A673 (cell line): ENCODE results near the gene CLHC1. TPM values are rescaled to one million over a fixed set of nuclear protein-coding genes. Genes with fewer than 3 reads are reported as not detected.
A peak's percentile ranks its signal among the peaks of the same experiment; 100 is the strongest.
"Not testable (repeated sequence)": the region's sequence is repeated elsewhere in the genome, so short reads cannot be mapped to it uniquely, and the experiment has no call there.

Experiments used
- BruUV-seq: library from RNA; stranded (reverse); fragments of 400-500 nt; replicated peaks from 2 replicates; lab custom pipeline; 2021; lab: Mats Ljungman, UMichigan
- CTCF ChIA-PET: fragments of 300-600 bp; sonication (Branson Sonifier 250); formaldehyde crosslinking; loops from one replicate; lab custom pipeline; 2022; ENCODE audit warnings: antibody characterized with exemption; lab: Charles Lee
- POLR2A ChIA-PET: fragments of 300-600 bp; sonication (Branson Sonifier 250); formaldehyde crosslinking; loops from one replicate; lab custom pipeline; 2022; ENCODE audit warnings: antibody characterized with exemption; ENCODE audit not compliant: low non-redundant PET; lab: Charles Lee
- DNase-seq: peaks from one replicate; pipeline ENCODE4 v3.0.0-alpha.2; 2015; ENCODE audit warnings: low spot score
- H3K27ac ChIP-seq: fragments of 200-600 bp; sonication (generic); 2 replicates; pipeline ENCODE4 v1.5.1; 2016; ENCODE audit warnings: mixed run types, low read depth, mild to moderate bottlenecking, mixed read lengths, antibody characterized with exemption, low read length; ENCODE audit not compliant: poor library complexity, severe bottlenecking
- H3K27me3 ChIP-seq: fragments of 200-600 bp; sonication (generic); replicated peaks from 2 replicates; pipeline ENCODE4 v1.6.1; 2017; ENCODE audit warnings: mixed run types, low read depth, mild to moderate bottlenecking, mixed read lengths, antibody characterized with exemption, low read length; ENCODE audit not compliant: insufficient read depth, poor library complexity
- H3K36me3 ChIP-seq: fragments of 200-600 bp; sonication (generic); 2 replicates; pipeline ENCODE4 v1.6.1; 2016; ENCODE audit warnings: mixed run types, mild to moderate bottlenecking, mixed read lengths, antibody characterized with exemption, low read length; ENCODE audit not compliant: insufficient read depth, poor library complexity, severe bottlenecking
- H3K4me1 ChIP-seq: fragments of 200-600 bp; sonication (generic); 2 replicates; pipeline ENCODE4 v1.6.1; 2017; ENCODE audit warnings: mixed run types, mild to moderate bottlenecking, mixed read lengths, antibody characterized with exemption, low read length; ENCODE audit not compliant: insufficient read depth, poor library complexity, severe bottlenecking
- H3K4me3 ChIP-seq: fragments of 200-600 bp; sonication (generic); 2 replicates; pipeline ENCODE4 v1.5.1; 2016; ENCODE audit warnings: low read depth, mixed run types, mild to moderate bottlenecking, mixed read lengths, low read length; ENCODE audit not compliant: poor library complexity, severe bottlenecking
- H3K9me3 ChIP-seq: fragments of 200-600 bp; sonication (generic); 2 replicates; pipeline ENCODE4 v1.6.1; 2016; ENCODE audit warnings: mixed run types, low read depth, mild to moderate bottlenecking, mixed read lengths, antibody characterized with exemption, low read length; ENCODE audit not compliant: poor library complexity, severe bottlenecking
- EZH2 ChIP-seq: fragments of 200-600 bp; sonication (generic); IDR thresholded peaks from 2 replicates; pipeline ENCODE4 v1.6.1; 2017; ENCODE audit warnings: borderline replicate concordance, low read depth, mild to moderate bottlenecking, mixed read lengths, antibody characterized with exemption, low read length; ENCODE audit not compliant: poor library complexity, severe bottlenecking
- intact Hi-C: fragments of 100-400 bp; cut with micrococcal nuclease; formaldehyde crosslinking; loops from one replicate; pipeline ENCODE4 v1.10.0; 2022; ENCODE audit not compliant: unreplicated experiment
- total RNA-seq: library from RNA; stranded (reverse); gene quantifications from 2 replicates; pipeline ENCODE4 v1.2.3, GENCODE V29; 2021
- TF ChIP-seq, protein P1 (sequence below): fragments of 300-800, 200-600 bp; sonication (generic); conservative IDR thresholded peaks from 2 replicates; pipeline ENCODE4 v1.5.1; 2017; ENCODE audit warnings: low read depth, mild to moderate bottlenecking, antibody characterized with exemption, low read length, moderate library complexity, mixed read lengths

CLHC1 gene
- total RNA-seq, 1 experiment from 2014 or later: 9.1 TPM

DNA sequence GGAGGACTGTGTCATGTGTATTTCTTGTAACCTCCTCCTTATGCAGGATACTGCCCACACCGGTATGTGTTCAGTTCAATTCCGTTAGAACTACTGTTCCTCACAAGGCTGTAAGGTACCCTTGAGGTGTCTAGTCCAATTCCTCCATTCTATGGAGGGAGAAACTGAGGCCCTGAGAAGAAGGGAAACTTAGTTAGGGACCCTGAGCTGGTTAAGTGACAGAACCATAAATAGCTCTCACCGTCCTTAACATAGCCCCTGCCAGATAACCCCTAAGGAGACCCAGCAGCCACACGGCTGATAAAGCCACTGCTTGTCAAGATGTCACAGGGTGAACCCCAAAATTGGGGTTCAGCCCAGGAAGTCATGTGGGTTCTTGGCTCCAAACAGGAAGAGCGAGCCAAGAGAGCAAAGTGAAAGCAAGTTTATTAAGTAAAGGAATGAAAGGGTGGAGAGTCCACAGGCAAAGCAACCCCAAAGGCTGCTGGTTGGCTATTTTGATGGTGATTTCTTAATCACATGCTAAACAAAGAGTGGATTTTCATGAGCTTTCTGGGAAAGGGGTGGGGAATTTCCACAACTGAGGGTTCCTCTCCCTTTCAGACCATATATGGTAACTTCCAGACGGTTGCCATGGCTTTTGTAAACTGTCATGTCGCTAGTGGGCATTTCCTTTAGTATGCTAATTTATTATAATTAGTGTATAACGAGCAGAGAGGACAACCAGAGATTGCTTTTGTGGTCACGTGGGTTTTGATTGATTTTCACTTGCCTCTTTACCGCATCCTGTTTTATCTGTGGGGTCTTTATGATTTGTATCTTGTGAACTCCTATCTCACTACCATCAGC lies 98.4 kb downstream of the CLHC1 start:
- Histone ChIP-seq H3K4me1 (peaks cover 12% of the 10 kb centered on the region), H3K9me3 (no peaks in the 10 kb centered on the region), H3K36me3 (no peaks in the 10 kb centered on the region), H3K27ac (peak overlapping the region; percentile 79), H3K27me3 (no peaks in the 10 kb centered on the region), H3K4me3 (peak overlapping the region; percentile 30)
- ChIA-PET POLR2A (interaction anchor here (0.9 kb wide), 1 partner anchor 13 kb away, joined by 3 read pairs; no protein-coding TSS in a partner anchor), CTCF (no interaction called here)
- intact Hi-C loops: no loop called here
- DNase-seq: peak; percentile 89
- TSS peak; percentile 92 for BruUV-seq
- TF ChIP-seq, protein P1, sequence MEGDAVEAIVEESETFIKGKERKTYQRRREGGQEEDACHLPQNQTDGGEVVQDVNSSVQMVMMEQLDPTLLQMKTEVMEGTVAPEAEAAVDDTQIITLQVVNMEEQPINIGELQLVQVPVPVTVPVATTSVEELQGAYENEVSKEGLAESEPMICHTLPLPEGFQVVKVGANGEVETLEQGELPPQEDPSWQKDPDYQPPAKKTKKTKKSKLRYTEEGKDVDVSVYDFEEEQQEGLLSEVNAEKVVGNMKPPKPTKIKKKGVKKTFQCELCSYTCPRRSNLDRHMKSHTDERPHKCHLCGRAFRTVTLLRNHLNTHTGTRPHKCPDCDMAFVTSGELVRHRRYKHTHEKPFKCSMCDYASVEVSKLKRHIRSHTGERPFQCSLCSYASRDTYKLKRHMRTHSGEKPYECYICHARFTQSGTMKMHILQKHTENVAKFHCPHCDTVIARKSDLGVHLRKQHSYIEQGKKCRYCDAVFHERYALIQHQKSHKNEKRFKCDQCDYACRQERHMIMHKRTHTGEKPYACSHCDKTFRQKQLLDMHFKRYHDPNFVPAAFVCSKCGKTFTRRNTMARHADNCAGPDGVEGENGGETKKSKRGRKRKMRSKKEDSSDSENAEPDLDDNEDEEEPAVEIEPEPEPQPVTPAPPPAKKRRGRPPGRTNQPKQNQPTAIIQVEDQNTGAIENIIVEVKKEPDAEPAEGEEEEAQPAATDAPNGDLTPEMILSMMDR: no peak
- TF ChIP-seq EZH2: no peak

DNA sequence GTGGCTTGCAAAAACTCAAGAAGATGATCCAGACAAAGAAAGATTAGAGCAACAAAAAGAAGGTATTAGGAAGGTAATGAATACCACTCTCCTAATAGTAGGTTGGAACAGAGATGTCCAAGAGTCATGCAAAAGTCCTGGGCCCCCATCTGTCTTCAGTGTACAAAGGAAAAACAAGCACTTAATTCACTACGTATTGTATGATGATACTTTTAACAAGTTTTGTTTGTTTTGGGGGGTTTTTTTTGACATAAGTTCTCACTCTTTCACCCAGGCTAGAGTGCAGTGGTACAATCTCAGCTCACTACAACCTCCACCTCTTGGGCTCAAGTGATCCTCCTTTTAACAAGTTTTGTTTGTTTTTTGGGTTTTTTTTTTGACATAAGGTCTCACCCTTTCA lies 101.2 kb downstream of the CLHC1 start:
- H3K36me3 ChIP-seq: no peaks in the 10 kb centered on the region
- no peaks in the 10 kb centered on the region for H3K9me3 ChIP-seq
- no peaks in the 10 kb centered on the region for H3K27me3 ChIP-seq
- CTCF ChIA-PET: interaction anchor here (0.7 kb wide), 1 partner anchor 82 kb away, joined by 3 read pairs; no protein-coding TSS in a partner anchor
- no TSS peak for BruUV-seq
- no peak for TF ChIP-seq EZH2
- TF ChIP-seq, protein P1: no peak
- no peak overlapping the region for H3K27ac ChIP-seq
- no peak overlapping the region for H3K4me3 ChIP-seq
- peaks cover 18% of the 10 kb centered on the region for H3K4me1 ChIP-seq
- intact Hi-C loops: no loop called here
- POLR2A ChIA-PET: no interaction called here
- DNase-seq: no peak

DNA sequence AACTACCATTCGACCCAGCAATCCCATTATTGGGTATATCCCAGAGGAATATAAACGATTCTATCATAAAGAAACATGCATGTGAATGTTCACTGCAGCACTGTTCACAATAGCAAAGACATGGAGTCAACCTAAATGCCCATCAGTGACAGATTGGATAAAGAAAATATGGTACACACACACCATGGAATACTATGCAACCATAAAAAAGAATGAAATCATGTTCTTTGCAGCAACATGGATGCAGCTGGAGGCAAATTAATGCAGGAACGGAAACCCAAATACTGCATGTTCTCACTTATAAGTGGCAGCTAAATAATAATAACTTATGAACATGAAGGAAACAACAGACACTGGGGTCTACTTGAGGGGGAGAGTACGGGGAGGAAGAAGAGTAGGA lies 105.5 kb downstream of the CLHC1 start:
- intact Hi-C loops, H3K4me3 ChIP-seq: not testable (repeated sequence)

More for the DNA sequence above, 105.5 kb downstream of the CLHC1 start:
- POLR2A ChIA-PET: interaction anchor here (0.6 kb wide), 1 partner anchor 76 kb away, joined by 3 read pairs; no protein-coding TSS in a partner anchor
- H3K36me3 ChIP-seq, BruUV-seq, H3K27ac ChIP-seq, H3K27me3 ChIP-seq, H3K9me3 ChIP-seq, H3K4me1 ChIP-seq, CTCF ChIA-PET, DNase-seq: not testable (repeated sequence)

Other genes with a start within 250 kb of the CLHC1 start
- gene RTN4, start 181.8 kb downstream of the CLHC1 start, total RNA-seq: 244 and 275 TPM in 2 replicates
- gene RPS27A, start 395 bp upstream of the CLHC1 start, total RNA-seq: 876 and 928 TPM in 2 replicates
- 45.0 and 52.3 TPM in 2 replicates for gene MTIF2, start 36.9 kb upstream of the CLHC1 start, total RNA-seq
- gene CCDC88A, start 187.6 kb upstream of the CLHC1 start, total RNA-seq: 84.5 and 96.9 TPM in 2 replicates